CD4-positive, alpha-beta T cell treated with Interleukin-6 for 4 hours (primary cell): ENCODE data around the gene TMEM245.

Experiments
- DNase-seq: peaks from one replicate; pipeline ENCODE4 v3.0.0-alpha.2; 2020; ENCODE audit warnings: mixed read lengths

The TMEM245 gene

GRCh38 chr9:109119439-109120203, at the start of gene TMEM245:
TMEM245 (minus strand) TSS chr9:109119947; CDS start chr9:109119913, 34 bp downstream.
- DNase-seq: peak; percentile 96

- no peak for DNase-seq
These were observed 48.4 kb upstream of the TMEM245 start for GRCh38 chr9:109168170-109168569.

- DNase-seq: no peak
These were observed 48.0 kb upstream of the TMEM245 start for GRCh38 chr9:109167716-109168115.

GRCh38 chr9:109166771-109167601, 47.2 kb upstream of the TMEM245 start, which contains the start of gene FRRS1L:
FRRS1L (minus strand) TSS chr9:109167249; CDS start chr9:109167138, 111 bp downstream.
- DNase-seq: no peak

DNA sequence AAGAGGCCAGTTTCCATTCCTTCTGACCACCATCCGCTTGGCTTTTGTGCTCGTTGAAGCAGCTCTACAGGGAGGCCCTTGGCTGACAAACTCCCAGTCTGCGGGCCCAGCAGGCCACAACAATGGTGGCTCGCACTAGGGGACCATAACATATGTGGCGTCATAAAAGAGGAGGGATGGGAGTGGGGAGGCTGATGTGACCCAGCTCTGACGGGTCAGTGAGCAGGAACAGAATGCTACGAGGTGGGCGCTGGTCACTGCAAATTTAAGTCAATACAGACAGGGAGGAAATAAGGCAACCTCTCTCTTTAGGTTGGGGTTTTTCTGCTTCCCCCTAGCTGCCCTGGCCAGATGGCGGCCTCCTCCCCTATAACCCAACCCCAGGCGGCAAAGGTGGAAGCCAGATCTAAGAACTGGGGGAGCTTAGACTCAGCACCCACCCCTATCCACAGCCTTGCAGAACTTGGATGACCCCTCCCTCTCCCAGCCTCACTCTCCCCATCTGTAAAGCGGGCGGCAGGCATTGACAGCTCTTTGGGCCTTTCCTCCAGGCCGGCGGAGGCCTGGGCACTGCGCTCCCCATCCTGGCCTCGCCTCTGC, 46.5 kb upstream of the TMEM245 start:
- DNase-seq: no peak

- no peak for DNase-seq
These were observed 44.3 kb upstream of the TMEM245 start for GRCh38 chr9:109164042-109164441.

GRCh38 chr9:109163194-109163593, 43.4 kb upstream of the TMEM245 start:
- no peak for DNase-seq

GRCh38 chr9:109162677-109163076, 42.9 kb upstream of the TMEM245 start:
- DNase-seq: no peak

GRCh38 chr9:109161471-109161870, 41.7 kb upstream of the TMEM245 start:
- DNase-seq: no peak

- DNase-seq: no peak
These were observed 39.8 kb upstream of the TMEM245 start for GRCh38 chr9:109159583-109159982.

GRCh38 chr9:109158651-109159050, 38.9 kb upstream of the TMEM245 start:
- DNase-seq: no peak

GRCh38 chr9:109156708-109157107, 37.0 kb upstream of the TMEM245 start:
- no peak for DNase-seq

DNA sequence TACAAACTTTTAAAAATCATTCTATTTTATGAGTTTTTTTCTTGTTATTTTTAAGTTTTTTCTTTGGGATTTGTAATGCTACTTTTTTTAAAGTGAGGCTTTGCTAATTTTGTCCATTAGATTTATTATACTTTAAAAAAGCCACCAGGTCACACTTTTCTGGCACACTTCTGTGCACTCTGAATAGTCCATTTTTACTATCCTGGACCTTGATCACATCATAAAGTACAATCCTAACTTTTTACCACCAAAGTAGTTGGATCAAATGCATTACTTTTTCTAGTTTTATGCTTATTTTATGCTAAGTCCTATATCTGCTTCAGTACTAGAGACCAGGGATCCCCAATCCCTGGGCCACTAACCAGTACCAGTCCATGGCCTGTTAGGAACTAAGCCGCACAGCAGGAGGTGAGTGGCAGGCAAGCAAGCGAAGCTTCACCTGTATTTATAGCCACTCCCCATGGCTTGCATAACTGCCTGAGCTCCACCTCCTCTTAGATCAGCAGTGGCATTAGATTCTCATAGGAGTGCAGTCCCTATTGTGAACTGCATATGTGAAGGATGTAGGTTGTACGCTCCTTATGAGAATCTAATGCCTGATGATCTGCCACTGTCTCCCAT, 31.3 kb upstream of the TMEM245 start:
- no peak for DNase-seq

- no peak for DNase-seq
These were observed 30.0 kb upstream of the TMEM245 start for GRCh38 chr9:109149722-109150121.

- no peak for DNase-seq
These were observed 29.3 kb upstream of the TMEM245 start for GRCh38 chr9:109149089-109149488.

DNA sequence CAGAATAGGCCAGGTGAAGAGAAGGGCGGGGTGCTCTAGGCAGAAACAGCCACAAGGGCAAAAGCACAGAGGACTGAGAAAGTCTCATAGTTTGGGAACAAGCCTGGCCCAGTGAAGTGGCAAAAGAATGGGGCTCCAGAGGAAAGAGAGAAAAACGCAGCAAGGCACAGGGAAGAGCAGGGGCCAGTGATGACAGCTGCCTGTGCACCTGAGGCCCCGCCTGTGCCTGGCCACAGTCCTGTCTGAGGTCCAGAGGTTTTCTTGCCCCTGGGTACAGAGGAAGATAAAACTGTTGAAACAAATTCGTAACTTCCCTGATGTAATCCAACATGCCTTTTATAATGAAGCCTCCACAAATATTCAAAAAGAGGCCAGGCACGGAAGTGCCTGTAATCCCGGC, 25.3 kb upstream of the TMEM245 start:
- DNase-seq: no peak

GRCh38 chr9:109143881-109144562, 24.3 kb upstream of the TMEM245 start:
- no peak for DNase-seq

GRCh38 chr9:109141375-109141774, 21.6 kb upstream of the TMEM245 start:
- DNase-seq: no peak

DNA sequence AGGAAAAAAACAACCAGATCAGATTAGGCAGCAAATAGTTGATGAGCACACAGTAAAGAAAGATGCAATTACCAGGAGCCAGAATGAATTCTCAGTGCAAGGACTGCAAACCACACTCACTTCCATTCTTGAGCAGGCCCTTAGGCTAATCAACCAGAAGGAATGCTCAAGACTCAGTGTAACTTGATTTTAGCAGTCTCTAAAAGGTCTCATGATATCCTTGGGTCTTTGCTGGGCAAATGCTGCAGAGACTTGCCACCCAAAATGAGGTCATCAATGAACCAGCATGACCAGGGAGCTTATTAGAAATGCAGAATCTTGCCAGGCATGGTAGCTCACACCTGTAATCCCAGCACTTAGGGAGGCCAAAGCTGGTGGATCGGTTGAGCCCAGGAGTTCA, 20.1 kb upstream of the TMEM245 start:
- DNase-seq: no peak

DNA sequence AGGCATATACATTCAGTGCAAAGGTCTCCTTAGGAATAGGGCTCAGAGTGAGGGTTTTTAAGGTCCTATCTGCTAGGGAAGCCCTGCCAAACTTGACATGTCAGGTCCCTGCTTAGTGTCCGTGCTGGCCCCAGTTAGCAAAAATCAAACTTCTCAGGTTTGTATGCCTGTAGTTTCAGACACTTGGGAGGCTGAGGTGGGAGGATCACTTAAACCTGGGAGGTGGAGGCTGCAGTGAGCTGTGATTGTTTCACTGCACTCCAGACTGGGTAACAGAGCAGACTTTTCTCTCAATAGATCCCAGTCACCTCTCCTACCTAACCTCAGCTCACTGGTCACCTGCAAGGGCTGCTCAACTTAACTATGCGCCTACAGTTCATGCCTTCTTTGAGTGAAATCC, 18.7 kb upstream of the TMEM245 start:
- DNase-seq: no peak

DNA sequence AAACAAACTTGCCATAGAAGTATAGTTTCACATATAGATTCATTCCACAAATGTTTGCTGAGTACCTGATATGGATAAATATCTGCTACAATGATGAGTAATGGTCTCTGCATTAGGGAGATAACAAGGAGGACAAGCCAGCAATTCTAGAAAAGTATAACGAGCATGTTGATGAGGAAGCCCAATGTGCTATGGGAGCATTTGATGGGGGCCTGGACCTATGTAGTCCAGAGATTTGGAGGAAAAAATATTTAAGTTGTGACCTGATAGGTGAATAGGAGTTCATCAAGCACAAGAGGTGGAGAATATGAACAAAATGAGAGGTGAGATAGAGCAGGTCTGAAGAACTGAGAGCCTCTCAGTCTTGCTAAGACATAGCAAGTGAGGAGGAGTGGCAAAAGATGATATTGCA, 14.4 kb upstream of the TMEM245 start:
- no peak for DNase-seq

DNA sequence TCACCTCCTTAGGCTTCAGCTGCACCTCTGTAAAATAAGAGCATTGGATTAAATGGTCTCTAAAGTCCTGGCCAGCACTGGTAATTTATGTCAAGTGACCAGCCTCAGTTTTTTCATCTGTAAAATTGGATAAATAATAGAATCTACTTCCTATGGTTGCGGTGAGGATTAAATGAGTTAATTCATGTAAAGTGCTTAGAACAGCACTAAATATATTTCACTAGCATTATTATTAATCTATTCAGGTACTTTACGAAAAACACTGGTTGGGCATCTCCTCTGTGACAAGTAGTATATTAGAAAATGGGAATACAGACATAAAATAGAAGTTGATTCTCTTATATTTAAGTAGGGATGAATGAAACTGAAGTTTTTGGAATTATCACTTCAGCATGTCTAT, 13.8 kb upstream of the TMEM245 start:
- DNase-seq: no peak
